Esophagus squamous epithelium (tissue), 4 donors: ENCODE data around the gene CYB5R3.
"Not testable (repeated sequence)": the region's sequence is repeated elsewhere in the genome, so short reads cannot be mapped to it uniquely, and the experiment has no call there.

Experiments used
- POLR2A ChIP-seq, 4 donors: fragments of 450-650 bp; IDR thresholded peaks; one replicate each; pipeline ENCODE4 v1.6.1; 2017; ENCODE audit warnings: antibody characterized with exemption in 4 of 4, mild to moderate bottlenecking in 4 of 4, moderate library complexity in 3 of 4
- TF ChIP-seq, protein P1 (sequence below), 6 experiments: fragments of 450-650 bp in 4 of 6; fragments of 200-600 bp in 2 of 6; sonication (generic) in 2 of 6; IDR thresholded peaks; one replicate each; pipeline ENCODE4 v1.5.1; 2016 to 2019; ENCODE audit warnings: antibody characterized with exemption in 6 of 6, mild to moderate bottlenecking in 4 of 6, moderate library complexity in 4 of 6

DNA sequence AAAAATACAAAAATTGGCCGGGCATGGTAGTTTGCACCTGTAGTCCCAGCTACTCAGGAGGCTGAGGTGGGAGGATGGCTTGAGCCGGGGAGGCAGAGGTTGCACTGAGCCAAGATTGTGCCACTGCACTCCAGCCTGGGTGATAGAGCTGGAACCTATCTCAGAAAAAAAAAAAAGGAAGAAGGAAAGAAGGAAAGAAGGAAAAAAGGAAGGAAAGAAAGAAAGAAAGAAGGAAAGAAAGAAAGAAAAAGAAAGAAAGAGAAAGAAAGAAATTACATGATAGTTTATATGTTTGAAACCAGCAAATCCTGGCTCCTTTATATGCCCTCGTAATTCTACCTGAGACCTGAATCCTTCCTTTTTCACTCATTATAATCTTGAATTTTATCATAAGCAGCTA, 17.2 kb upstream of the CYB5R3 start:
- TF ChIP-seq, protein P1, sequence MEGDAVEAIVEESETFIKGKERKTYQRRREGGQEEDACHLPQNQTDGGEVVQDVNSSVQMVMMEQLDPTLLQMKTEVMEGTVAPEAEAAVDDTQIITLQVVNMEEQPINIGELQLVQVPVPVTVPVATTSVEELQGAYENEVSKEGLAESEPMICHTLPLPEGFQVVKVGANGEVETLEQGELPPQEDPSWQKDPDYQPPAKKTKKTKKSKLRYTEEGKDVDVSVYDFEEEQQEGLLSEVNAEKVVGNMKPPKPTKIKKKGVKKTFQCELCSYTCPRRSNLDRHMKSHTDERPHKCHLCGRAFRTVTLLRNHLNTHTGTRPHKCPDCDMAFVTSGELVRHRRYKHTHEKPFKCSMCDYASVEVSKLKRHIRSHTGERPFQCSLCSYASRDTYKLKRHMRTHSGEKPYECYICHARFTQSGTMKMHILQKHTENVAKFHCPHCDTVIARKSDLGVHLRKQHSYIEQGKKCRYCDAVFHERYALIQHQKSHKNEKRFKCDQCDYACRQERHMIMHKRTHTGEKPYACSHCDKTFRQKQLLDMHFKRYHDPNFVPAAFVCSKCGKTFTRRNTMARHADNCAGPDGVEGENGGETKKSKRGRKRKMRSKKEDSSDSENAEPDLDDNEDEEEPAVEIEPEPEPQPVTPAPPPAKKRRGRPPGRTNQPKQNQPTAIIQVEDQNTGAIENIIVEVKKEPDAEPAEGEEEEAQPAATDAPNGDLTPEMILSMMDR (IDR thresholded peaks at IDR 0.05) = not testable (repeated sequence)
- TF ChIP-seq POLR2A (IDR thresholded peaks at IDR 0.05) = not testable (repeated sequence)
